GM21515 (cell line): ENCODE results near the gene CAMK2D.

Experiments used
- ATAC-seq: cut with Tn5 transposase; IDR thresholded peaks from one replicate; pipeline ENCODE4 v1.9.1; 2021; ENCODE audit not compliant: unreplicated experiment

CAMK2D gene

GRCh38 chr4:113495790-113496189, 265.7 kb downstream of the CAMK2D start:
- no peak for ATAC-seq

DNA sequence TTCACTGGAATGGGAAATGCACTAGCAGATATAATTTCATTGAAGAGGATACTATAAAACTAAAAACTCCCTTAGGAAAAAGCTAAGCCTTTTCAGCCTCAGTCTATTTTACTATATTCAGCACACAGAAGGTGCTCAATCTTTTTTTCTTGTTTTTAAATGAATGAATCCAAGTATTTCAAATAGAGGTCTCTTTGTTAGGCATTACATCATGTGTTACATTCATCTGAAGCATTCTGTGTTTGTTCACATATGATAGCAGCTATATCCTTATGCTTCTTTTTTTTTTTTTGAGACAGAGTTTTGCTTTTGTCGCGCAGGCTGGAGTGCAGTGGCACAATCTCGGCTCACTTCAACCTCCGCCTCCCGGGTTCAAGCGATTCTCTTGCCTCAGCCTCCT, 278.4 kb downstream of the CAMK2D start:
- ATAC-seq, result no peak

GRCh38 chr4:113482325-113482724, 279.2 kb downstream of the CAMK2D start:
- no peak for ATAC-seq

- ATAC-seq, result no peak
Observed at GRCh38 chr4:113481820-113482219, 279.7 kb downstream of the CAMK2D start.

DNA sequence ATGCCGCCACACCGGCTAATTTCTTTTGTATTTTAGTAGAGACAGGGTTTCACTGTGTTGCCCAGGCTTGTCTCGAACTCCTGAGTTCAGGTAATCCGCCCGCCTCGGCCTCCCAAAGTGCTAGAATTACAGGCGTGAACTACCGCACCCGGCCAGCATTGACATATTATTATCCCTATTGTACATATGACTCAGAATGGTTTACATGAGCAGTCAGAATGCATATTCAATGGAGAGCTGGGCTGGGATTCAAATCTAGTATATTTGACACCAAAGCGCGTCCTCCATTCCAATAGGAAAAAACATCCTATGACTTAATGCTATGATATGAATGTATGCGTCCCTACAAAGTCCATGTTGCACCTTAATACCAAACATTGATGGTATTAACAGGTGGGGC, 281.4 kb downstream of the CAMK2D start:
- no peak for ATAC-seq

GRCh38 chr4:113478032-113478431, 283.5 kb downstream of the CAMK2D start:
- ATAC-seq, result no peak

DNA sequence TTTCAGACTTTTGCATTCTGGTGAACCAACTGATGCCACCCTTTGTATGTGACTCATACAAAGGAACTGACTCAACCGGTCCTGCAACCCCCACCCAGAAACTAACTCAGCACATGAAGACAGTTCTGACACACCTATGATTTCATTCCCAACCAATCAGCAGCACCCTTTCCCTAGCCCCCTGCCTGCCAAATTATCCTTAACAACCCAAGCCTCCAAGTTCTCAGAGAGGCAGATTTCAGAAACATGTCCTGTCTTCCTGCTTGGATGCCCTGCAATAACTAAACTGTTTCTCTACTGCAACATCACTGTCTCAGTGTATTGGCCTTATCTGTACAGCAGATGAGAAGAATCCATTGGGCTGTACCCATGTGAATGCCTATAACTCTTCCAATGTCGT, 284.7 kb downstream of the CAMK2D start:
- no peak for ATAC-seq

DNA sequence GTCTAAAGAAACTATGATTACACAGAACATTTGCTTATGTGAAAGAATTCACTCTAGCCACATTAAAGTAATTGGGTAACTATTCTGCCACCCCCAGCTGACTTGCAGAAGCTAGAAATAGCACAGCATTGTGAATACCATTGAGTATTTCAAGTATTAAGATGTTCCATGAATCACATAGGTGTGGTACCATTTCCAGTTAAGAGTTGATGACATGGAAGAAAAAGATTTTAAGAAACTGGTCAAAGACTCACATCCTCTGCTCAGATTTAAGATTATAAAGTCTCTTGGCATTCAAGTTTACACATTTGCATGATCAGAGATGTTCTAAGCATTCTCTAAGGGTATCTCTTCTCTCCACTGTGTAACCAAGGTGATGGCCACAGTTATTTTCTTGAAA, 287.5 kb downstream of the CAMK2D start:
- no peak for ATAC-seq

GRCh38 chr4:113472864-113473263, 288.7 kb downstream of the CAMK2D start:
- no peak for ATAC-seq

DNA sequence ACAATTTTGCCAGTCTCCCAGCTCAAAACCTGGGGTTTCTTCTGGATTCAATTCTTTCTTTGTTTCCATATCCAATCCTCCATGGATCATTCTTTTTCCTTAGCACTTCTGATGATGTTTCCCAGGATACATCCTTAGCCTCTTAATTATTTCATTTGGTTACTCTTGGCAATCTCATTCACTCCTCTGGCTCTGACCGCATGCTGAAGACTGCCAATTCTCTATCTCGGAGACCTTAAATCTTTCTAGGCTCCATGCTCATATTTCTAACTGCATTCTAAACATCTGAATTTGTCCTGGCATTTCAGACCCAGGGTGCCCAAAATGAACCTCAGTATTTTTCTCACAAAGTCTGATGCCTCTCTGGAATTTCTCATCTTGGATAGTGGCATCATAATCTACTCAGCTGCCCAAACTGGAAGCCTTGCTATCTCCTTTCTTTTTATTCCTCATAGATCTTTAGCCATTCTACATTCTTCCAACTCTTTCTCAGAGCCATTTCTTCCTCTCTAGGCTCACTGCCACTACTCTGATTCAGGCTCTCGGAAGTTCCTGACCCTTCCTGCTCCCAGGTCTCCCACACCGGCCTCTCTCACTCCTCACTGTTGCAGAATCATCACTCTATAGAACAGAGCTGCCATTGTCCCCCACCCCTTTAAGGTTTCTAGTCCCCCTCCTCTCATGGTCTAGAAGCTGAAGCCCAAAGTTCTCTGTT, 290.2 kb downstream of the CAMK2D start:
- no peak for ATAC-seq

- ATAC-seq, result no peak
Observed at GRCh38 chr4:113469926-113470325, 291.6 kb downstream of the CAMK2D start.

- no peak for ATAC-seq
Observed at GRCh38 chr4:113469023-113469390, 292.5 kb downstream of the CAMK2D start.

GRCh38 chr4:113468165-113469022, 293.1 kb downstream of the CAMK2D start:
- no peak for ATAC-seq

DNA sequence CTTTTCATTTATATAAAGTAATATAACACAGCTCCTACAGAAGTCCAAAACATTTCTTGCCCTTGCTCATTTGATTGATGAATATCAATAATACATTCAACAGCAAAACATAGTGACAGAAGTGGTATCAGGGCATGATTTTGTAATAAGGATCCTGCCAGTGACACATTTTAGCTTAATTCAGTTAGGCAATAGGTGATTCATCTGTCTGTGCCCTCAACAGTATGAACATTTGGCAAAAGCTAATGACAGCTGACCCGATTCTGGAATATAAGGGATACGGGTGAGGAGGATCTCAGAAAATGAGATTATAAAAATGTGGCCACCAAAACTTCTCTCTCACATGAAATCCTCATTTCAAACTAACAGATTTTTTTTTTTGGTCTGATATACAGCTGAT, 294.0 kb downstream of the CAMK2D start:
- ATAC-seq, result no peak

DNA sequence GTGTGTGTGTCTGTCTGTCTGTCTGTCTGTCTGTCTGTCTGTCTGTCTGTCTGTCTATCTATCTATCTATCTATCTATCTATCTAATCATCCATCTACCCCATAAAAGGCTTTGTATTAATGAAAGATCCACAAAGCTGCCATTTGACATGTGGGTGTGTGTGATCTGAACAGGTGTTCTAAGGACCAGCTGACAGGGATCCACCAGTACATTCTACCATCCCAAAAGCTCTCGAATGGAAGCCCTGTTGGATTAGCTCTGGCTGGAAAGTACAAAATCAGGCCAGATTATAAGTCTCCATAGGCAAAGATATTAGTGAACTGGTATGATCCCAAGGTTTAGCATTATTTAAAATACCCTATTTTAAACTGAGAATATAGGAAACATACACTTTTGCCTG, 299.3 kb downstream of the CAMK2D start:
- no peak for ATAC-seq

DNA sequence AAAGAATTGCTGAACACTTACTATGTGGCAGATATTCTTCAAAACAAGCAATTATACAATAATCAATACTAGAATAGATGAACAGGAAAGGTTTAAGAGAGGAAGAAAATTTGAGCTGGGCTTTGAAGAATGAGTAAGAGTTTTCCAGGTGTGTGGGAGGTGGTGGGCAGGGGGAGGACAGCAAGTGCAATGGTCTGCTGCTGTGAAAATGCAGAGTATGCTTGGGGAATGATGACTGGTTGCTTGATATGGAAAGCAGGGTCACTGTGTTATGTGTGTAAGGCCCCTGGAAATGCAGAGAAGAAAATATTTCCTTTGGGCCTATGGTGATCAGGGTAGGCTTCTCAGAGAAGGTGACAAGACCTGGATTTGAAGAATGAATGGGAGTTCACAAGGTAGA, 300.3 kb downstream of the CAMK2D start:
- no peak for ATAC-seq

- ATAC-seq, result no peak
Observed at GRCh38 chr4:113457886-113458285, 303.7 kb downstream of the CAMK2D start.

DNA sequence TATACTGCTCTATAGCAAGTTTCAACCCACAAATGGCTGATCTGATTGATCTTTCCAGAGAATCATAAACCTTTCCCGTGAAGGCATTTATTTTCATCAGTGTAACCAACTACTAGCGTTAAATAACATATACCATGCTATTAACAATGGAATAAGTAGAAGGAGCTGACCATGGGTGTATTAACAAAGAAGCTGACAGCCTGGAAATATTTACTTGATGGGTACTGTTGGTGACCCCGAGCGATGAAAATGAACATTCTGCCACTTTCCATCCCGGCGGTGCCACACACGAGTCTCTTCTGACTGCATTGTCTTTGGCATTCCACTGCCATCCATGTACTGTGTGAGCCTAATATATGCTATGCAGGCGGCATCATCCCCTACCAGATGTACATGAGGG, 304.4 kb downstream of the CAMK2D start:
- ATAC-seq, result no peak

DNA sequence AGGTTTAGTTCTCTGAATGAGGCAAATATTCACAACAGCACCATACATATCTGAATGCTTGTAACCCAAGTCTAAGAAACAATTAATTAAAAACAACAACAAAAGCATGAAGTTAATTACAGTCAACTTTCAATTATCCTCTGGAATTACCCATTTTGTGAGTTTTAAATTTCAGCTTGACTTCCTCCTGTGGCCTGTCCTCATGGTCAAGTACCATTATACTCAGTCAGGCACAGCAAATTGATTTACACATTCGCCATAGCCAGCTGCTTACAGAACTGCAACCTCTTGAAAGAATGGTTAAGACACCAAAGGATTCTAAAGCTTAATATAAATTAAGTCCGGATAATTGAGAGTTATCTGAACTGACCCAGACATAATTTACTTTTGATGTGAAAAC, 306.5 kb downstream of the CAMK2D start:
- no peak for ATAC-seq

- no peak for ATAC-seq
Observed at GRCh38 chr4:113452868-113453620, 308.5 kb downstream of the CAMK2D start.

- no peak for ATAC-seq
Observed at GRCh38 chr4:113452152-113452551, 309.4 kb downstream of the CAMK2D start.
